WTC11 (cell line): Measurements from ENCODE around the gene ASB1. TPM values are rescaled to one million over a fixed set of nuclear protein-coding genes. Genes with fewer than 3 reads are reported as not detected.

Experiments used
- ATAC-seq: fragments of 200-7000 bp; cut with Tn5 transposase; 2 replicates; pipeline ENCODE4 v1.10.0; 2021; ENCODE audit warnings: mild to moderate bottlenecking, moderate library complexity
- CTCF ChIA-PET: fragments of 300-600 bp; sonication (Branson Sonifier 250); formaldehyde crosslinking; loops from one replicate; lab custom pipeline; 2021; ENCODE audit warnings: antibody characterized with exemption; lab: Charles Lee
- POLR2A ChIA-PET: fragments of 350-600 bp; sonication (Branson Sonifier 250); formaldehyde crosslinking; loops from one replicate; lab custom pipeline; 2021; ENCODE audit warnings: antibody characterized with exemption; lab: Charles Lee
- DNase-seq: peaks from one replicate; pipeline ENCODE4 v3.0.0; 2021; ENCODE audit warnings: low spot score
- H3K27ac Mint-ChIP-seq: 2 replicates; pipeline ENCODE4 v1.8.0; 2021; ENCODE audit warnings: mixed read lengths
- H3K27me3 Mint-ChIP-seq: 2 replicates; pipeline ENCODE4 v1.8.0; 2021; ENCODE audit warnings: low read depth, mild to moderate bottlenecking, moderate library complexity, mixed read lengths
- H3K36me3 Mint-ChIP-seq: 2 replicates; pipeline ENCODE4 v1.8.0; 2021; ENCODE audit warnings: mixed read lengths
- H3K4me1 Mint-ChIP-seq: 2 replicates; pipeline ENCODE4 v1.8.0; 2022; ENCODE audit warnings: mixed read lengths
- H3K4me3 Mint-ChIP-seq: 2 replicates; pipeline ENCODE4 v1.8.0; 2021; ENCODE audit warnings: mild to moderate bottlenecking, moderate library complexity, mixed read lengths
- H3K9me3 Mint-ChIP-seq: 2 replicates; pipeline ENCODE4 v1.8.0; 2021; ENCODE audit warnings: mixed read lengths
- CBFB ChIP-seq: sonication (generic); formaldehyde crosslinking; IDR thresholded peaks from 2 replicates; pipeline ENCODE4 v1.8.1; 2022; ENCODE audit warnings: mild to moderate bottlenecking, low read depth, missing genetic modification reagents
- CREM ChIP-seq: sonication (generic); formaldehyde crosslinking; IDR thresholded peaks from 2 replicates; pipeline ENCODE4 v1.8.1; 2022; ENCODE audit warnings: mild to moderate bottlenecking, missing genetic modification reagents, moderate library complexity
- E2F5 ChIP-seq: sonication (generic); formaldehyde crosslinking; IDR thresholded peaks from 2 replicates; pipeline ENCODE4 v1.8.1; 2022; ENCODE audit warnings: mild to moderate bottlenecking, moderate library complexity, missing genetic modification reagents
- EMX1 ChIP-seq: fragments of 250-450 bp; sonication (Bioruptor Pico); IDR thresholded peaks from 2 replicates; pipeline ENCODE4 v1.8.0; 2021; ENCODE audit warnings: mild to moderate bottlenecking
- FOXK1 ChIP-seq: sonication (generic); formaldehyde crosslinking; IDR thresholded peaks from 2 replicates; pipeline ENCODE4 v1.8.0; 2022; ENCODE audit warnings: mild to moderate bottlenecking, moderate library complexity, missing genetic modification reagents
- FOXP1 ChIP-seq: sonication (generic); formaldehyde crosslinking; IDR thresholded peaks from 2 replicates; pipeline ENCODE4 v1.8.0; 2022; ENCODE audit warnings: missing genetic modification reagents, mild to moderate bottlenecking, moderate library complexity, borderline replicate concordance
- HMGA2 ChIP-seq: fragments of 250-450 bp; sonication (Bioruptor Pico); IDR thresholded peaks from 2 replicates; pipeline ENCODE4 v1.4.0; 2021; ENCODE audit warnings: mild to moderate bottlenecking, moderate library complexity
- IRF2 ChIP-seq: sonication (generic); formaldehyde crosslinking; IDR thresholded peaks from 2 replicates; pipeline ENCODE4 v1.8.0; 2022; ENCODE audit warnings: low read depth, missing genetic modification reagents, borderline replicate concordance
- KAT7 ChIP-seq: sonication (generic); formaldehyde crosslinking; IDR thresholded peaks from 2 replicates; pipeline ENCODE4 v1.8.1; 2023; ENCODE audit warnings: missing genetic modification reagents, mild to moderate bottlenecking, borderline replicate concordance
- PREB ChIP-seq: sonication (generic); formaldehyde crosslinking; IDR thresholded peaks from 2 replicates; pipeline ENCODE4 v1.8.1; 2022; ENCODE audit warnings: mild to moderate bottlenecking, missing genetic modification reagents, moderate library complexity, borderline replicate concordance
- TP53 ChIP-seq: sonication (generic); formaldehyde crosslinking; IDR thresholded peaks from 2 replicates; pipeline ENCODE4 v1.8.1; 2023; ENCODE audit warnings: mild to moderate bottlenecking, missing genetic modification reagents
- ZNF219 ChIP-seq: sonication (generic); formaldehyde crosslinking; IDR thresholded peaks from 2 replicates; pipeline ENCODE4 v1.8.0; 2023; ENCODE audit warnings: missing genetic modification reagents, mild to moderate bottlenecking, borderline replicate concordance
- ZNF425 ChIP-seq: fragments of 250-450 bp; sonication (Bioruptor Pico); conservative IDR thresholded peaks from 2 replicates; pipeline ENCODE4 v1.9.0; 2021; ENCODE audit warnings: mild to moderate bottlenecking
- ZNF671 ChIP-seq: fragments of 250-450 bp; sonication (Bioruptor Pico); IDR thresholded peaks from 2 replicates; pipeline ENCODE4 v1.8.0; 2021; ENCODE audit warnings: mild to moderate bottlenecking
- total RNA-seq: library from RNA; stranded (reverse); gene quantifications from 3 replicates; pipeline ENCODE4 v1.2.3, GENCODE V29; 2021
- TF ChIP-seq, protein P1 (sequence below): sonication (generic); formaldehyde crosslinking; IDR thresholded peaks from 2 replicates; pipeline ENCODE4 v1.8.1; 2023; ENCODE audit warnings: mild to moderate bottlenecking, moderate library complexity, missing genetic modification reagents
- TF ChIP-seq, protein P2 (sequence below): sonication (generic); formaldehyde crosslinking; conservative IDR thresholded peaks from 2 replicates; pipeline ENCODE4 v1.8.1; 2023; ENCODE audit warnings: mild to moderate bottlenecking, low read depth, missing genetic modification reagents, moderate library complexity
- TF ChIP-seq, protein P3 (sequence below): sonication (generic); formaldehyde crosslinking; IDR thresholded peaks from 2 replicates; pipeline ENCODE4 v1.8.0; 2023; ENCODE audit warnings: mild to moderate bottlenecking, missing genetic modification reagents

ASB1 gene
- total RNA-seq, 1 experiment from 2014 or later: 43.9 TPM

GRCh38 chr2:238415036-238415764, 11.5 kb upstream of the ASB1 start (continued):
- no peak for TF ChIP-seq ZNF425 (CRISPR knock-in tag)
- TF ChIP-seq, protein P1, sequence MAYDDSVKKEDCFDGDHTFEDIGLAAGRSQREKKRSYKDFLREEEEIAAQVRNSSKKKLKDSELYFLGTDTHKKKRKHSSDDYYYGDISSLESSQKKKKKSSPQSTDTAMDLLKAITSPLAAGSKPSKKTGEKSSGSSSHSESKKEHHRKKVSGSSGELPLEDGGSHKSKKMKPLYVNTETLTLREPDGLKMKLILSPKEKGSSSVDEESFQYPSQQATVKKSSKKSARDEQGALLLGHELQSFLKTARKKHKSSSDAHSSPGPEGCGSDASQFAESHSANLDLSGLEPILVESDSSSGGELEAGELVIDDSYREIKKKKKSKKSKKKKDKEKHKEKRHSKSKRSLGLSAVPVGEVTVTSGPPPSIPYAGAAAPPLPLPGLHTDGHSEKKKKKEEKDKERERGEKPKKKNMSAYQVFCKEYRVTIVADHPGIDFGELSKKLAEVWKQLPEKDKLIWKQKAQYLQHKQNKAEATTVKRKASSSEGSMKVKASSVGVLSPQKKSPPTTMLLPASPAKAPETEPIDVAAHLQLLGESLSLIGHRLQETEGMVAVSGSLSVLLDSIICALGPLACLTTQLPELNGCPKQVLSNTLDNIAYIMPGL (CRISPR knock-in tag): no peak
- no peak for TF ChIP-seq CREM (CRISPR knock-in tag)
- TF ChIP-seq, protein P2, sequence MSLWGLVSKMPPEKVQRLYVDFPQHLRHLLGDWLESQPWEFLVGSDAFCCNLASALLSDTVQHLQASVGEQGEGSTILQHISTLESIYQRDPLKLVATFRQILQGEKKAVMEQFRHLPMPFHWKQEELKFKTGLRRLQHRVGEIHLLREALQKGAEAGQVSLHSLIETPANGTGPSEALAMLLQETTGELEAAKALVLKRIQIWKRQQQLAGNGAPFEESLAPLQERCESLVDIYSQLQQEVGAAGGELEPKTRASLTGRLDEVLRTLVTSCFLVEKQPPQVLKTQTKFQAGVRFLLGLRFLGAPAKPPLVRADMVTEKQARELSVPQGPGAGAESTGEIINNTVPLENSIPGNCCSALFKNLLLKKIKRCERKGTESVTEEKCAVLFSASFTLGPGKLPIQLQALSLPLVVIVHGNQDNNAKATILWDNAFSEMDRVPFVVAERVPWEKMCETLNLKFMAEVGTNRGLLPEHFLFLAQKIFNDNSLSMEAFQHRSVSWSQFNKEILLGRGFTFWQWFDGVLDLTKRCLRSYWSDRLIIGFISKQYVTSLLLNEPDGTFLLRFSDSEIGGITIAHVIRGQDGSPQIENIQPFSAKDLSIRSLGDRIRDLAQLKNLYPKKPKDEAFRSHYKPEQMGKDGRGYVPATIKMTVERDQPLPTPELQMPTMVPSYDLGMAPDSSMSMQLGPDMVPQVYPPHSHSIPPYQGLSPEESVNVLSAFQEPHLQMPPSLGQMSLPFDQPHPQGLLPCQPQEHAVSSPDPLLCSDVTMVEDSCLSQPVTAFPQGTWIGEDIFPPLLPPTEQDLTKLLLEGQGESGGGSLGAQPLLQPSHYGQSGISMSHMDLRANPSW (CRISPR knock-in tag): no peak
- TF ChIP-seq E2F5 (CRISPR knock-in tag): no peak

DNA sequence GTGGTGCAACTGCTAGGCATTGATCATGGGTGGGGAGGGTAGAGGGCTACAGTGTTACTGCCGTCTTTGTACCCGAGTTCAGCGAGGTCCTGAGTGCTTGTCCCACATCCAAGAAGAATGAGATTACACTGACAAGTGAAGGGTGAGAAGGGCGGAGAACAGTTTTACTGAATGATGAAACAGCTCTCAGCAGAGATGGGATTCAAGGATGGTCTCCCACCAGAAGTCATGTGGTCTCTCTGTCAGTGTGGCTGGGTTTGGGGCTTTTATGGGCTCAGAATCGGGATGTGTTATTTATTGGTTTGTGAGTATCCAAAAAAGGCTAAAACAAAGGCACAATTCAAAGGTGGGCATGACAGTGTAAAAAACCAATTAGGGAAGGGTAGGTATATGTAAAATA, 10.8 kb upstream of the ASB1 start:
- H3K4me3 Mint-ChIP-seq: no peak overlapping the region
- H3K4me1 Mint-ChIP-seq: peaks cover 24% of the 10 kb centered on the region
- H3K27me3 Mint-ChIP-seq: peaks cover 2% of the 10 kb centered on the region; the same call in 1 of the 2 replicates
- DNase-seq (no peak), ATAC-seq (no peak)
- H3K27ac Mint-ChIP-seq: no peak overlapping the region
- peaks cover 18% of the 10 kb centered on the region for H3K9me3 Mint-ChIP-seq
- POLR2A ChIA-PET: no interaction called here
- TF ChIP-seq EMX1 (CRISPR knock-in tag): no peak
- no peak for TF ChIP-seq KAT7 (CRISPR knock-in tag)
- no peak for TF ChIP-seq HMGA2 (CRISPR knock-in tag)
- CTCF ChIA-PET: interaction anchor here (1.2 to 2.4 kb wide), 3 partner anchors 10 to 98 kb away, joined by 3 to 7 read pairs (median 7); no protein-coding TSS in a partner anchor
- H3K36me3 Mint-ChIP-seq: peaks cover 12% of the 10 kb centered on the region

- ATAC-seq (no peak), DNase-seq (no peak)
- Mint-ChIP-seq H3K4me3 (no peak overlapping the region), H3K36me3 (peaks cover 12% of the 10 kb centered on the region), H3K4me1 (peaks cover 36% of the 10 kb centered on the region), H3K9me3 (peaks cover 18% of the 10 kb centered on the region), H3K27ac (0 out of 2 replicates have a peak overlapping the region, but pooled peaks have one; percentile 18), H3K27me3 (peaks cover 2% of the 10 kb centered on the region; the same call in 1 of the 2 replicates)
- CTCF ChIA-PET: interaction anchor here (0.6 kb wide), 1 partner anchor 50 kb away, joined by 3 read pairs; no protein-coding TSS in a partner anchor
- POLR2A ChIA-PET: no interaction called here
- TF ChIP-seq FOXK1 (CRISPR knock-in tag) (no peak), PREB (no peak), ZNF671 (CRISPR knock-in tag) (no peak), FOXP1 (CRISPR knock-in tag) (no peak), IRF2 (CRISPR knock-in tag) (no peak), ZNF219 (no peak), TP53 (CRISPR knock-in tag) (no peak), CBFB (CRISPR knock-in tag) (no peak)
- TF ChIP-seq, protein P3, sequence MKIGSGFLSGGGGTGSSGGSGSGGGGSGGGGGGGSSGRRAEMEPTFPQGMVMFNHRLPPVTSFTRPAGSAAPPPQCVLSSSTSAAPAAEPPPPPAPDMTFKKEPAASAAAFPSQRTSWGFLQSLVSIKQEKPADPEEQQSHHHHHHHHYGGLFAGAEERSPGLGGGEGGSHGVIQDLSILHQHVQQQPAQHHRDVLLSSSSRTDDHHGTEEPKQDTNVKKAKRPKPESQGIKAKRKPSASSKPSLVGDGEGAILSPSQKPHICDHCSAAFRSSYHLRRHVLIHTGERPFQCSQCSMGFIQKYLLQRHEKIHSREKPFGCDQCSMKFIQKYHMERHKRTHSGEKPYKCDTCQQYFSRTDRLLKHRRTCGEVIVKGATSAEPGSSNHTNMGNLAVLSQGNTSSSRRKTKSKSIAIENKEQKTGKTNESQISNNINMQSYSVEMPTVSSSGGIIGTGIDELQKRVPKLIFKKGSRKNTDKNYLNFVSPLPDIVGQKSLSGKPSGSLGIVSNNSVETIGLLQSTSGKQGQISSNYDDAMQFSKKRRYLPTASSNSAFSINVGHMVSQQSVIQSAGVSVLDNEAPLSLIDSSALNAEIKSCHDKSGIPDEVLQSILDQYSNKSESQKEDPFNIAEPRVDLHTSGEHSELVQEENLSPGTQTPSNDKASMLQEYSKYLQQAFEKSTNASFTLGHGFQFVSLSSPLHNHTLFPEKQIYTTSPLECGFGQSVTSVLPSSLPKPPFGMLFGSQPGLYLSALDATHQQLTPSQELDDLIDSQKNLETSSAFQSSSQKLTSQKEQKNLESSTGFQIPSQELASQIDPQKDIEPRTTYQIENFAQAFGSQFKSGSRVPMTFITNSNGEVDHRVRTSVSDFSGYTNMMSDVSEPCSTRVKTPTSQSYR (CRISPR knock-in tag): no peak
These were observed 8.3 kb upstream of the ASB1 start for GRCh38 chr2:238418196-238418998.
